H1 (cell line): ENCODE results near the gene TMEM140. TPM values are rescaled to one million over a fixed set of nuclear protein-coding genes. Genes with fewer than 3 reads are reported as not detected.

Source experiments
- BCL11A ChIP-seq, 2 experiments: IDR thresholded peaks; one replicate each; pipeline ENCODE4 v1.6.1; 2011; ENCODE audit warnings: low read depth in 2 of 2, low read length in 2 of 2, mild to moderate bottlenecking in 2 of 2
- CHD2 ChIP-seq: IDR thresholded peaks from 2 replicates; pipeline ENCODE4 v1.6.1; 2012; ENCODE audit warnings: low read length, improper control_type of control experiment
- CHD7 ChIP-seq: fragments of 300-600 bp; sonication (generic); IDR thresholded peaks from 2 replicates; pipeline ENCODE4 v1.7.1; 2012; ENCODE audit warnings: low read length, moderate library complexity, mild to moderate bottlenecking, inconsistent platforms; ENCODE audit not compliant: insufficient replicate concordance
- CTBP2 ChIP-seq: IDR thresholded peaks from 2 replicates; pipeline ENCODE4 v1.7.0; 2011; ENCODE audit warnings: borderline replicate concordance, mild to moderate bottlenecking, moderate library complexity, mixed read lengths, low read length; ENCODE audit not compliant: insufficient read depth, insufficient read length
- HDAC6 ChIP-seq: IDR thresholded peaks from one replicate; pipeline ENCODE4 v1.7.1; 2012; ENCODE audit warnings: low read depth, mild to moderate bottlenecking, inconsistent platforms, low read length, moderate library complexity
- RAD21 ChIP-seq, 2 experiments: IDR thresholded peaks in 1 of 2; conservative IDR thresholded peaks in 1 of 2; 2 replicates each; pipeline ENCODE4 v1.6.1; 2011; ENCODE audit warnings: low read depth in 2 of 2, low read length in 2 of 2, improper control_type of control experiment in 1 of 2, inconsistent platforms in 1 of 2, mild to moderate bottlenecking in 1 of 2, moderate library complexity in 1 of 2
- RXRA ChIP-seq: IDR thresholded peaks from 2 replicates; pipeline ENCODE4 v1.6.1; 2011; ENCODE audit warnings: low read depth, mild to moderate bottlenecking, low read length, moderate library complexity; ENCODE audit not compliant: insufficient read depth
- TAF7 ChIP-seq: optimal IDR thresholded peaks from 2 replicates; pipeline ENCODE3; 2011; ENCODE audit warnings: low read depth, mild to moderate bottlenecking, inconsistent platforms, low read length, moderate library complexity, borderline replicate concordance
- TBP ChIP-seq: IDR thresholded peaks from 2 replicates; pipeline ENCODE4 v1.6.1; 2011; ENCODE audit warnings: low read depth, low read length, improper control_type of control experiment
- polyA plus RNA-seq, 7 experiments: library from polyadenylated mRNA; depleted of rRNA in 3 of 7; stranded (reverse) in 5 of 7; unstranded in 2 of 7; fragments of >200 nt in 5 of 7; fragments of 200-250 nt in 2 of 7; gene quantifications; 1 replicate in 5 of 7; 2 replicates in 1 of 7; 4 replicates in 1 of 7; pipeline versions ENCODE4 v1.2.1 to v1.2.3, GENCODE V29; 2011 to 2013; ENCODE audit warnings: missing spikeins in 2 of 7, mixed read lengths in 2 of 7
- total RNA-seq: library from RNA; stranded (reverse); fragmentation: NEBNext Ultra II Directional; extraction: Animal tissue kit (Norgen Biotek cat#: 25700); gene quantifications from 2 replicates; pipeline ENCODE4 v1.2.1, GENCODE V29; 2021

Gene TMEM140
- total and polyA plus RNA-seq, 2 of the 8 experiments (the other 6 are each of a cell fraction or from before 2014, with no cell fraction given), result not detected

GRCh38 chr7:135213831-135214230, 66.0 kb downstream of the TMEM140 start (continued):
- TF ChIP-seq CHD7 (no peak), CHD2 (no peak), HDAC6 (no peak), RAD21 (IDR thresholded peaks at IDR 0.05 in 1 of 2, conservative IDR thresholded peaks at IDR 0.05 in 1 of 2; ENCODE audit: low read depth in 2 of 2, low read length in 2 of 2) (no peak), TBP (no peak), TAF7 (no peak), BCL11A (IDR thresholded peaks at IDR 0.05; ENCODE audit: low read depth in 2 of 2, low read length in 2 of 2) (no peak), RXRA (no peak), CTBP2 (no peak)
